ENCODE data around the gene ADAM11.
"Not testable (repeated sequence)": the region's sequence is repeated elsewhere in the genome, so short reads cannot be mapped to it uniquely, and the experiment has no call there.

DNA sequence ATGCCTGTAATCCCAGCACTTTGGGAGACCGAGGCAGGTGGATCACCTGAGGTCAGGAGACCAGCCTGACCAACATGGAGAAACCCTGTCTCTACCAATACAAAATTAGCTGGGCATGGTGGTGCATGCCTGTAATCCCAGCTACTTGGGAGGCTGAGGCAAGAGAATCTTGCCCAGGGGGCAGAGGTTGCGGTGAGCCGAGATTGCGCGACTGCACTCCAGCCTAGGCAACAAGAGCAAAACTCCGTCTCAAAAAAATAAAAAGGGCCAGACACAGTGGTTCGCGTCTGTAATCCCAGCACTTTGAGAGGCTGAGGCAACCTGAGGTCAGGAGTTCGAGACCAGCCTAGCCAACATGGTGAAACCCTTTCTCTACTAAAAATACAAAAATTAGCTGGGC lies 66.4 kb downstream of the ADAM11 start:
- not testable (repeated sequence) for TF ChIP-seq POLR2A (IDR thresholded peaks at IDR 0.05; ENCODE audit: control extremely low read depth in 1 of 2, low read depth in 2 of 2, low read length in 2 of 2); SAP30 (IDR thresholded peaks at IDR 0.05; ENCODE audit: insufficient read depth, insufficient replicate concordance, low read length); SUZ12 (IDR thresholded peaks at IDR 0.05; ENCODE audit: low read length); SIN3A (conservative IDR thresholded peaks at IDR 0.05 in 1 of 2, IDR thresholded peaks at IDR 0.05 in 1 of 2; ENCODE audit: low read depth in 1 of 2, low read length in 2 of 2); SP1 (IDR thresholded peaks at IDR 0.05; ENCODE audit: low read depth, low read length); SP2 (IDR thresholded peaks at IDR 0.05; ENCODE audit: low read length); JUND (IDR thresholded peaks at IDR 0.05; ENCODE audit: low read length); TAF1 (IDR thresholded peaks at IDR 0.05; ENCODE audit: low read depth, low read length)
- TF ChIP-seq, protein P1, sequence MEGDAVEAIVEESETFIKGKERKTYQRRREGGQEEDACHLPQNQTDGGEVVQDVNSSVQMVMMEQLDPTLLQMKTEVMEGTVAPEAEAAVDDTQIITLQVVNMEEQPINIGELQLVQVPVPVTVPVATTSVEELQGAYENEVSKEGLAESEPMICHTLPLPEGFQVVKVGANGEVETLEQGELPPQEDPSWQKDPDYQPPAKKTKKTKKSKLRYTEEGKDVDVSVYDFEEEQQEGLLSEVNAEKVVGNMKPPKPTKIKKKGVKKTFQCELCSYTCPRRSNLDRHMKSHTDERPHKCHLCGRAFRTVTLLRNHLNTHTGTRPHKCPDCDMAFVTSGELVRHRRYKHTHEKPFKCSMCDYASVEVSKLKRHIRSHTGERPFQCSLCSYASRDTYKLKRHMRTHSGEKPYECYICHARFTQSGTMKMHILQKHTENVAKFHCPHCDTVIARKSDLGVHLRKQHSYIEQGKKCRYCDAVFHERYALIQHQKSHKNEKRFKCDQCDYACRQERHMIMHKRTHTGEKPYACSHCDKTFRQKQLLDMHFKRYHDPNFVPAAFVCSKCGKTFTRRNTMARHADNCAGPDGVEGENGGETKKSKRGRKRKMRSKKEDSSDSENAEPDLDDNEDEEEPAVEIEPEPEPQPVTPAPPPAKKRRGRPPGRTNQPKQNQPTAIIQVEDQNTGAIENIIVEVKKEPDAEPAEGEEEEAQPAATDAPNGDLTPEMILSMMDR (IDR thresholded peaks at IDR 0.05; ENCODE audit: control extremely low read depth in 1 of 3, insufficient read depth in 1 of 3, low read depth in 1 of 3, low read length in 3 of 3), result not testable (repeated sequence)

All from H1 (cell line).